ENCODE results near the gene ARHGAP32. TPM values are rescaled to one million over a fixed set of nuclear protein-coding genes. Genes with fewer than 3 reads are reported as not detected.

The ARHGAP32 gene
- total RNA-seq, 1 experiment from 2014 or later: 22.0 TPM

DNA sequence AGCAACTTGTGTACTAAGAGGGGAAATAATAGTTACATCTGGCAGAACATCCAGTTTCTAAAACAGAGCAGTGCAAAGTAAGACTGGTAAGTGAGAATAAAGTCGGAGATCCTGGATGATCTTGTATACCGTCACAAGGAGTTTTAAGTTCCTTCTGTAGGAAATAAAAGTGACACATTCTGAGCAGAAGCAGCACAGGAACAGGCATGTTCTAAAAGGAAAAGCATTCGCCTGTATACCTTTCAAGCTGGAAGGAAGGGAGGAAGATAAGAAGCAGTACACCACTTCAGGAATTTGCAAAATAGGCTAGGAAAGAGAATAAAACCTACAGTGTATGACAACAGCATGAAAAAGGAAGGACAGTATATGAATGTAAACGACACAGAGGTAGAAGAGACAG is 143.2 kb downstream of the ARHGAP32 start:
- no peak overlapping the region for H3K27ac Mint-ChIP-seq
- no peak for TF ChIP-seq CTCF (conservative IDR thresholded peaks at IDR 0.05)

More for the DNA sequence above, 143.2 kb downstream of the ARHGAP32 start:
- no peak overlapping the region for H3K4me3 Mint-ChIP-seq
- Histone ChIP-seq H3K4me1 (ENCODE audit: insufficient read depth, low read length) (no peaks in the 10 kb centered on the region; the same call in 1 of the 2 replicates), H3K18ac (ENCODE audit: insufficient read length, low read depth, low read length) (no peak overlapping the region), H3K9me3 (ENCODE audit: control insufficient read depth, low read depth, low read length) (no peaks in the 10 kb centered on the region), H4K5ac (ENCODE audit: insufficient read length, low read depth, low read length) (no peak overlapping the region), H2BK120ac (ENCODE audit: low read depth, low read length, poor library complexity, severe bottlenecking) (no peak overlapping the region), H2BK20ac (ENCODE audit: low read depth, low read length, poor library complexity, severe bottlenecking) (no peak overlapping the region), H3K4me2 (ENCODE audit: insufficient read depth, insufficient read length, low read length) (no peak overlapping the region), H4K8ac (replicated peaks; ENCODE audit: insufficient read length, low read depth, low read length) (no peak overlapping the region), H4K91ac (ENCODE audit: insufficient read length, low read depth, low read length) (no peak overlapping the region), H3K79me1 (ENCODE audit: insufficient read depth, low read depth, low read length, poor library complexity, severe bottlenecking) (no peaks in the 10 kb centered on the region), H2AFZ (ENCODE audit: low read length) (no peak overlapping the region), H3K4ac (ENCODE audit: low read depth, low read length) (no peak overlapping the region), H3K79me2 (ENCODE audit: insufficient read depth, low read length) (no peaks in the 10 kb centered on the region), H3K9ac (ENCODE audit: extremely low read depth, insufficient read length, low read length) (no peak overlapping the region), H3K23ac (ENCODE audit: insufficient read length, low read depth, low read length) (no peak overlapping the region), H2BK15ac (ENCODE audit: low read depth, low read length) (no peak overlapping the region), H3T11ph (ENCODE audit: low read length) (no peak overlapping the region), H3K56ac (ENCODE audit: insufficient read length, low read depth, low read length) (no peak overlapping the region), H3K23me2 (ENCODE audit: insufficient read length, low read depth, low read length, poor library complexity, severe bottlenecking) (no peaks in the 10 kb centered on the region), H3K27ac (ENCODE audit: insufficient read length, low read depth, low read length) (no peak overlapping the region), H2BK12ac (ENCODE audit: insufficient read length, low read depth, low read length) (no peak overlapping the region), H4K20me1 (ENCODE audit: control insufficient read depth, insufficient read depth, insufficient read length) (no peaks in the 10 kb centered on the region), H3K27me3 (ENCODE audit: insufficient read depth, low read length) (no peaks in the 10 kb centered on the region), H2BK5ac (ENCODE audit: insufficient read length, low read length) (no peak overlapping the region), H2AK5ac (ENCODE audit: insufficient read length, low read length) (no peak overlapping the region), H3K14ac (ENCODE audit: insufficient read depth, low read length) (no peak overlapping the region)
- WGBS (ENCODE audit: extremely low coverage, insufficient read length, low lambda C conversion rate): no CpG with 5 or more reads among the region's 4 CpGs
- 0 out of 4 replicates have a peak, but pooled peaks cover 0 to 3% of the 10 kb centered on the region in 2 experiments for H3K4me1 Mint-ChIP-seq
- H3K9me3 Mint-ChIP-seq: no peaks in the 10 kb centered on the region
- no peaks in the 10 kb centered on the region for H3K27me3 Mint-ChIP-seq (ENCODE audit: low read depth)
- H3K36me3 Mint-ChIP-seq (ENCODE audit: insufficient read depth in 1 of 3, low read depth in 3 of 3): peaks cover 0 to 3% (median 2%) of the 10 kb centered on the region in 3 experiments; a peak in 1 of 7 replicates
- no peak for DNase-seq
